H9 (cell line): ENCODE data around the gene CEP97. TPM values are rescaled to one million over a fixed set of nuclear protein-coding genes. Genes with fewer than 3 reads are reported as not detected.

Experiments used
- DNase-seq: peaks from one replicate; pipeline ENCODE4 v3.0.0-alpha.2; 2017
- H2AFZ ChIP-seq: one replicate; pipeline ENCODE4 v1.6.1; 2013; ENCODE audit warnings: mild to moderate bottlenecking, low read length, control low read depth, moderate library complexity
- H2AK5ac ChIP-seq: 2 replicates; pipeline ENCODE4 v1.6.1; 2013; ENCODE audit warnings: low read length, control low read depth, mixed read lengths; ENCODE audit not compliant: insufficient read length
- H2BK120ac ChIP-seq: one replicate; pipeline ENCODE4 v1.6.1; 2013; ENCODE audit warnings: low read depth, mild to moderate bottlenecking, low read length, control low read depth, inconsistent platforms; ENCODE audit not compliant: poor library complexity, severe bottlenecking
- H2BK12ac ChIP-seq: 2 replicates; pipeline ENCODE4 v1.6.1; 2013; ENCODE audit warnings: low read length, control low read depth, mixed read lengths, low read depth; ENCODE audit not compliant: insufficient read length
- H2BK15ac ChIP-seq: 2 replicates; pipeline ENCODE4 v1.6.1; 2013; ENCODE audit warnings: low read depth, low read length, control low read depth
- H2BK20ac ChIP-seq: one replicate; pipeline ENCODE4 v1.6.1; 2013; ENCODE audit warnings: low read depth, mild to moderate bottlenecking, low read length, control low read depth, inconsistent platforms; ENCODE audit not compliant: poor library complexity, severe bottlenecking
- H2BK5ac ChIP-seq: 2 replicates; pipeline ENCODE4 v1.6.1; 2013; ENCODE audit warnings: low read length, control low read depth, mixed read lengths; ENCODE audit not compliant: insufficient read length
- H3K14ac ChIP-seq: 2 replicates; pipeline ENCODE4 v1.6.1; 2013; ENCODE audit warnings: low read length, control low read depth; ENCODE audit not compliant: insufficient read depth
- H3K18ac ChIP-seq: 2 replicates; pipeline ENCODE4 v1.6.1; 2013; ENCODE audit warnings: low read depth, mild to moderate bottlenecking, mixed read lengths, low read length, control low read depth; ENCODE audit not compliant: insufficient read length
- H3K23ac ChIP-seq: 2 replicates; pipeline ENCODE4 v1.6.1; 2013; ENCODE audit warnings: low read length, control low read depth, mixed read lengths, low read depth; ENCODE audit not compliant: insufficient read length
- H3K23me2 ChIP-seq: 2 replicates; pipeline ENCODE4 v1.6.1; 2013; ENCODE audit warnings: low read depth, mild to moderate bottlenecking, mixed read lengths, low read length, control low read depth; ENCODE audit not compliant: insufficient read length, poor library complexity, severe bottlenecking
- H3K27ac ChIP-seq: 2 replicates; pipeline ENCODE4 v1.5.1; 2013; ENCODE audit warnings: low read length, control low read depth, mixed read lengths, low read depth; ENCODE audit not compliant: insufficient read length
- H3K27me3 ChIP-seq: 2 replicates; pipeline ENCODE4 v1.6.1; 2013; ENCODE audit warnings: low read length, control low read depth, inconsistent platforms; ENCODE audit not compliant: insufficient read depth
- H3K4ac ChIP-seq: 2 replicates; pipeline ENCODE4 v1.6.1; 2013; ENCODE audit warnings: low read depth, mild to moderate bottlenecking, control low read depth, inconsistent platforms, low read length, moderate library complexity
- H3K4me1 ChIP-seq: 2 replicates; pipeline ENCODE4 v1.6.1; 2013; ENCODE audit warnings: low read length, control low read depth, inconsistent platforms; ENCODE audit not compliant: insufficient read depth
- H3K4me2 ChIP-seq: 2 replicates; pipeline ENCODE4 v1.6.1; 2013; ENCODE audit warnings: low read length, control low read depth, mixed read lengths; ENCODE audit not compliant: insufficient read length, insufficient read depth
- H3K56ac ChIP-seq: 2 replicates; pipeline ENCODE4 v1.6.1; 2013; ENCODE audit warnings: low read depth, mild to moderate bottlenecking, mixed read lengths, low read length, control low read depth; ENCODE audit not compliant: insufficient read length
- H3K79me1 ChIP-seq: 2 replicates; pipeline ENCODE4 v1.6.1; 2013; ENCODE audit warnings: low read depth, mild to moderate bottlenecking, moderate library complexity, low read length, control low read depth, inconsistent platforms; ENCODE audit not compliant: insufficient read depth, poor library complexity, severe bottlenecking
- H3K79me2 ChIP-seq: 2 replicates; pipeline ENCODE4 v1.6.1; 2013; ENCODE audit warnings: low read length, control low read depth, inconsistent platforms; ENCODE audit not compliant: insufficient read depth
- H3K9ac ChIP-seq: 2 replicates; pipeline ENCODE4 v1.6.1; 2013; ENCODE audit warnings: low read length, control low read depth, mixed read lengths; ENCODE audit not compliant: insufficient read length; ENCODE audit errors: extremely low read depth
- H3K9me3 ChIP-seq: one replicate; pipeline ENCODE4 v1.6.1; 2013; ENCODE audit warnings: low read depth, low read length, inconsistent platforms; ENCODE audit not compliant: control insufficient read depth
- H3T11ph ChIP-seq: one replicate; pipeline ENCODE4 v1.6.1; 2013; ENCODE audit warnings: mild to moderate bottlenecking, low read length, control low read depth, inconsistent platforms
- H4K20me1 ChIP-seq: one replicate; pipeline ENCODE4 v1.6.1; 2013; ENCODE audit not compliant: control insufficient read depth, insufficient read length, insufficient read depth
- H4K5ac ChIP-seq: 2 replicates; pipeline ENCODE4 v1.6.1; 2013; ENCODE audit warnings: low read depth, mild to moderate bottlenecking, mixed read lengths, low read length, control low read depth; ENCODE audit not compliant: insufficient read length
- H4K8ac ChIP-seq: replicated peaks from 2 replicates; pipeline ENCODE4 v1.6.1; 2013; ENCODE audit warnings: low read length, control low read depth, mixed read lengths, low read depth; ENCODE audit not compliant: insufficient read length
- H4K91ac ChIP-seq: 2 replicates; pipeline ENCODE4 v1.6.1; 2013; ENCODE audit warnings: low read depth, mild to moderate bottlenecking, moderate library complexity, mixed read lengths, low read length, control low read depth; ENCODE audit not compliant: insufficient read length
- H3K27ac Mint-ChIP-seq, 3 experiments: 2 replicates in 2 of 3; 3 replicates in 1 of 3; pipeline ENCODE4 v1.8.0; 2020 to 2021; ENCODE audit warnings: mixed read lengths in 3 of 3, mild to moderate bottlenecking in 1 of 3, moderate library complexity in 1 of 3
- H3K27me3 Mint-ChIP-seq: 2 replicates; pipeline ENCODE4 v1.8.0; 2021; ENCODE audit warnings: low read depth, mild to moderate bottlenecking, moderate library complexity, mixed read lengths
- H3K36me3 Mint-ChIP-seq, 3 experiments: 2 replicates in 2 of 3; 3 replicates in 1 of 3; pipeline ENCODE4 v1.8.0; 2020 to 2021; ENCODE audit warnings: low read depth in 3 of 3, mixed read lengths in 3 of 3; ENCODE audit not compliant: insufficient read depth in 1 of 3
- H3K4me1 Mint-ChIP-seq, 2 experiments: 2 replicates each; pipeline ENCODE4 v1.8.0; 2020; ENCODE audit warnings: mixed read lengths in 2 of 2
- H3K4me3 Mint-ChIP-seq, 2 experiments: 2 replicates in 1 of 2; 3 replicates in 1 of 2; pipeline ENCODE4 v1.8.0; 2020 to 2021; ENCODE audit warnings: mild to moderate bottlenecking in 2 of 2, mixed read lengths in 2 of 2, moderate library complexity in 1 of 2
- H3K9me3 Mint-ChIP-seq, 2 experiments: 2 replicates in 1 of 2; 3 replicates in 1 of 2; pipeline ENCODE4 v1.8.0; 2020; ENCODE audit warnings: mild to moderate bottlenecking in 2 of 2, mixed read lengths in 2 of 2, moderate library complexity in 1 of 2
- WGBS: extraction: QIAGEN DNeasy Blood & Tissue Kit; methylation state at CpG from one replicate; pipeline ENCODE4 v1.1.7; 2013; ENCODE audit warnings: missing lambda C conversion rate, low lambda C conversion rate, mixed read lengths; ENCODE audit not compliant: insufficient read length; ENCODE audit errors: extremely low coverage; 5-methylcytosine and 5-hydroxymethylcytosine counted together
- total RNA-seq: library from RNA; stranded (reverse); gene quantifications from 2 replicates; pipeline ENCODE4 v1.2.1, GENCODE V29; 2021
- TF ChIP-seq, protein P1 (sequence below): fragments of 200-600 bp; sonication (generic); conservative IDR thresholded peaks from 3 replicates; pipeline ENCODE4 v1.8.0; 2021; ENCODE audit warnings: antibody characterized with exemption, mild to moderate bottlenecking

CEP97 gene
- total RNA-seq, 1 experiment from 2014 or later = 13.9 TPM

DNA sequence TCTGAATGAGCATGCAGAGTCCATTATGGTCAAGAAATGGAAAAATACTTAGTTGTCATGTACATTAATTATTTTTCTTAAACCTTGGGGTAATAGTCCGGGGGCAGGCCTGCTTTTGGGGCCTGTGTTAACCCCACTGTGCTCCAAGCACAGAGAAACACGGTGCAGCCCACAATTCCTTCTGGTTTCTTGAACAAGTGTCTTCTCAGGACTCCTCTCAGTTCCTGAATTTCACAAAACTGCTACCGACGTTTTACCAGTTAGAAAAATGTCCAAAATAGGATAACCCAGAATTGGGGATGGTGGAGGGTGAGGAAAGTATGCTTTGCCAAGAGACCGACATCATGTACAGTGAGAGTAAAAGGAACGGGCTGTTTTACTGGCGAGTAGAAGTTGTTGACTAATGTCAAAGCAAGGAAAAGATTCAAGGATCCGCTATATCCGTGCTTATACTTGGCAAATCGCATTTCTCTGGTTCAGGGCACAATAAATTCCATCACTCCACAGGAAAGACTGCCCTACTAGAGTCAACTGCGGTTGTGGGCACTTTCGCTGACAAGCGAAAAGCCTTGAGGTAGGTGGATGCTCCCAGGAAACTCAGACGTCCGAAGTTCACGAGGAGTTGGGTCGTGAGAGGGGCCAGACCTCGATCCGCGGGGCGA, 54.1 kb downstream of the CEP97 start:
- no peak overlapping the region for H4K5ac ChIP-seq
- H3K27ac Mint-ChIP-seq = no peak overlapping the region

More for the DNA sequence above, 54.1 kb downstream of the CEP97 start:
- no peak overlapping the region for H3K9ac ChIP-seq
- peaks cover 3% of the 10 kb centered on the region; the same call in 1 of the 2 replicates for H3K4me1 ChIP-seq
- H2BK20ac ChIP-seq = no peak overlapping the region
- no peak overlapping the region for H2AK5ac ChIP-seq
- no peak overlapping the region for H3K18ac ChIP-seq
- no peak for DNase-seq
- H2BK12ac ChIP-seq = no peak overlapping the region
- H4K20me1 ChIP-seq = no peaks in the 10 kb centered on the region
- H4K91ac ChIP-seq = no peak overlapping the region
- peak overlapping the region; percentile 0 for H2AFZ ChIP-seq
- H3K4ac ChIP-seq = no peak overlapping the region
- peaks cover 21 to 25% of the 10 kb centered on the region in 2 experiments for H3K4me1 Mint-ChIP-seq
- H3K23me2 ChIP-seq = peaks cover 5% of the 10 kb centered on the region
- H2BK120ac ChIP-seq = no peak overlapping the region
- peaks cover 7 to 10% (median 9%) of the 10 kb centered on the region in 3 experiments; a peak in 6 of 7 replicates for H3K36me3 Mint-ChIP-seq
- peak overlapping the region; percentile 68 for H3K4me2 ChIP-seq
- H3K27ac ChIP-seq = no peak overlapping the region
- no peaks in the 10 kb centered on the region for H3K79me1 ChIP-seq
- H3K14ac ChIP-seq = no peak overlapping the region
- H3K23ac ChIP-seq = no peak overlapping the region
- H3K56ac ChIP-seq = no peak overlapping the region
- H3K9me3 ChIP-seq = no peaks in the 10 kb centered on the region
- H3K79me2 ChIP-seq = no peaks in the 10 kb centered on the region
- TF ChIP-seq, protein P1, sequence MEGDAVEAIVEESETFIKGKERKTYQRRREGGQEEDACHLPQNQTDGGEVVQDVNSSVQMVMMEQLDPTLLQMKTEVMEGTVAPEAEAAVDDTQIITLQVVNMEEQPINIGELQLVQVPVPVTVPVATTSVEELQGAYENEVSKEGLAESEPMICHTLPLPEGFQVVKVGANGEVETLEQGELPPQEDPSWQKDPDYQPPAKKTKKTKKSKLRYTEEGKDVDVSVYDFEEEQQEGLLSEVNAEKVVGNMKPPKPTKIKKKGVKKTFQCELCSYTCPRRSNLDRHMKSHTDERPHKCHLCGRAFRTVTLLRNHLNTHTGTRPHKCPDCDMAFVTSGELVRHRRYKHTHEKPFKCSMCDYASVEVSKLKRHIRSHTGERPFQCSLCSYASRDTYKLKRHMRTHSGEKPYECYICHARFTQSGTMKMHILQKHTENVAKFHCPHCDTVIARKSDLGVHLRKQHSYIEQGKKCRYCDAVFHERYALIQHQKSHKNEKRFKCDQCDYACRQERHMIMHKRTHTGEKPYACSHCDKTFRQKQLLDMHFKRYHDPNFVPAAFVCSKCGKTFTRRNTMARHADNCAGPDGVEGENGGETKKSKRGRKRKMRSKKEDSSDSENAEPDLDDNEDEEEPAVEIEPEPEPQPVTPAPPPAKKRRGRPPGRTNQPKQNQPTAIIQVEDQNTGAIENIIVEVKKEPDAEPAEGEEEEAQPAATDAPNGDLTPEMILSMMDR = no peak
- peak overlapping the region; percentile 88 for H3K4me3 Mint-ChIP-seq
- no peak overlapping the region for H4K8ac ChIP-seq
- no peaks in the 10 kb centered on the region for H3K9me3 Mint-ChIP-seq
- WGBS = no CpG with 5 or more reads among the region's 21 CpGs
- H3K27me3 ChIP-seq = no peaks in the 10 kb centered on the region
- no peak overlapping the region for H3T11ph ChIP-seq
- peaks cover 8% of the 10 kb centered on the region for H3K27me3 Mint-ChIP-seq
- no peak overlapping the region for H2BK15ac ChIP-seq
- H2BK5ac ChIP-seq = no peak overlapping the region
